SKM-1 (cell line): ENCODE data around the gene TFF3.
"Not testable (repeated sequence)": the region's sequence is repeated elsewhere in the genome, so short reads cannot be mapped to it uniquely, and the experiment has no call there.

Experiments
- DNase-seq: peaks from one replicate; lab custom pipeline; 2025; ENCODE audit not compliant: unreplicated experiment; lab: John Stamatoyannopoulos, UW

Gene TFF3

GRCh38 chr21:42306366-42307035 is 8.7 kb downstream of the TFF3 start:
- no peak for DNase-seq

- no peak for DNase-seq
Observed at GRCh38 chr21:42305707-42306147, 9.5 kb downstream of the TFF3 start.

- no peak for DNase-seq
Observed at GRCh38 chr21:42304556-42305454, 10.4 kb downstream of the TFF3 start.

- DNase-seq = no peak
Observed at GRCh38 chr21:42303443-42303842, 11.8 kb downstream of the TFF3 start.

GRCh38 chr21:42302794-42303193 is 12.4 kb downstream of the TFF3 start:
- no peak for DNase-seq

GRCh38 chr21:42302076-42302650 is 13.0 kb downstream of the TFF3 start:
- DNase-seq = no peak

- DNase-seq = no peak
Observed at GRCh38 chr21:42301371-42302075, 13.7 kb downstream of the TFF3 start.

- DNase-seq = no peak
Observed at GRCh38 chr21:42300956-42301355, 14.3 kb downstream of the TFF3 start.

GRCh38 chr21:42300045-42300583 is 15.1 kb downstream of the TFF3 start:
- DNase-seq = no peak

GRCh38 chr21:42299324-42300044 is 15.7 kb downstream of the TFF3 start:
- peak; percentile 6 for DNase-seq

- no peak for DNase-seq
Observed at GRCh38 chr21:42298657-42299056, 16.6 kb downstream of the TFF3 start.

GRCh38 chr21:42298237-42298636 is 17.0 kb downstream of the TFF3 start:
- no peak for DNase-seq

GRCh38 chr21:42297377-42297776 is 17.8 kb downstream of the TFF3 start:
- no peak for DNase-seq

- DNase-seq = no peak
Observed at GRCh38 chr21:42296501-42296900, 18.7 kb downstream of the TFF3 start.

- no peak for DNase-seq
Observed at GRCh38 chr21:42295845-42296244, 19.4 kb downstream of the TFF3 start.

- no peak for DNase-seq
Observed at GRCh38 chr21:42294273-42294880, 20.8 kb downstream of the TFF3 start.

GRCh38 chr21:42293649-42294272 is 21.4 kb downstream of the TFF3 start:
- DNase-seq = no peak

- DNase-seq = not testable (repeated sequence)
Observed at GRCh38 chr21:42292563-42293142, 22.6 kb downstream of the TFF3 start.
